ENCODE results near the gene DSCAM.
"Not testable (repeated sequence)": the region's sequence is repeated elsewhere in the genome, so short reads cannot be mapped to it uniquely, and the experiment has no call there.

DSCAM gene

DNA sequence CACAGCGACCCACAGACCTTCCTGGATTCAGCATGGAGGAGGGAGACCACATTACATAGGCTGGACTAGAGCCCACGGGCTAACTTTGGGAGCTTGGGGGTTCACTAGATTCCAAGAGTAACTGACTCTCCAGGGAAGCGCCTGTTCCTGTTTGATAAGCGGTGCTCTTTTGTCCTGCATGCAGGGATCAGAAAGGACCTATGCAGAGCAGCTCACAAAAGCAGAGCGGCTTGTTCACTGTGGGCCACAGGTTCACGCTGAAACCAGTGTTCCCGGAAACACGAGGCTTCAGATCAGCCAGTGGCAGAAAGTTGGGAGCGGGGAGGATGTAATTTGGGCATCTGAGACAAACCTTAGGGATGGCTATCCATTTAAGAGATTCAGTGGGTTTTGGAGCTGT, 575.8 kb downstream of the DSCAM start:
- TF ChIP-seq, protein P1, sequence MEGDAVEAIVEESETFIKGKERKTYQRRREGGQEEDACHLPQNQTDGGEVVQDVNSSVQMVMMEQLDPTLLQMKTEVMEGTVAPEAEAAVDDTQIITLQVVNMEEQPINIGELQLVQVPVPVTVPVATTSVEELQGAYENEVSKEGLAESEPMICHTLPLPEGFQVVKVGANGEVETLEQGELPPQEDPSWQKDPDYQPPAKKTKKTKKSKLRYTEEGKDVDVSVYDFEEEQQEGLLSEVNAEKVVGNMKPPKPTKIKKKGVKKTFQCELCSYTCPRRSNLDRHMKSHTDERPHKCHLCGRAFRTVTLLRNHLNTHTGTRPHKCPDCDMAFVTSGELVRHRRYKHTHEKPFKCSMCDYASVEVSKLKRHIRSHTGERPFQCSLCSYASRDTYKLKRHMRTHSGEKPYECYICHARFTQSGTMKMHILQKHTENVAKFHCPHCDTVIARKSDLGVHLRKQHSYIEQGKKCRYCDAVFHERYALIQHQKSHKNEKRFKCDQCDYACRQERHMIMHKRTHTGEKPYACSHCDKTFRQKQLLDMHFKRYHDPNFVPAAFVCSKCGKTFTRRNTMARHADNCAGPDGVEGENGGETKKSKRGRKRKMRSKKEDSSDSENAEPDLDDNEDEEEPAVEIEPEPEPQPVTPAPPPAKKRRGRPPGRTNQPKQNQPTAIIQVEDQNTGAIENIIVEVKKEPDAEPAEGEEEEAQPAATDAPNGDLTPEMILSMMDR (IDR thresholded peaks at IDR 0.05; ENCODE audit: low read depth, low read length): no peak
- no peak overlapping the region for H3K4me3 ChIP-seq (ENCODE audit: low read depth, low read length)

DNA sequence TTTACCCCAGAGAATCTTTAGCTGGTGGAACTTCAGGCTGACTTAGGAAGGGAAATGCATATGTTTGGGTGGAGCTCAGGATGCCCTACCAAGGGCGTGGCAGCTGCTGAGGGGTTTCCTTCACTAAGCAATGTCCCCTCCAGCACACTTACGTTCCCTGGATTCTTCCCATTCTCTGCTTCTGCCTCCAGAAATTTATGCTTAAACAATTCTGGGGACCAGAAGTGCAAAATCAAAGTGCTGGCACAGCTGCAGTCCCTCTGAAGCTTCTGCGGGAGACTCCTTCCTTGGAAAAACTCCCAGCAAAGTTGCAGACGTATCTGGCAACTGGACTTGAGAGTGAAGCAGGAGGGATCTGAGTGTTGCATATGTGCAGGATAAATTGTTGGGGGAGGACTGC, 576.9 kb downstream of the DSCAM start:
- TF ChIP-seq, protein P1 (IDR thresholded peaks at IDR 0.05; ENCODE audit: low read depth, low read length): no peak
- no peak overlapping the region for H3K4me3 ChIP-seq (ENCODE audit: low read depth, low read length)

DNA sequence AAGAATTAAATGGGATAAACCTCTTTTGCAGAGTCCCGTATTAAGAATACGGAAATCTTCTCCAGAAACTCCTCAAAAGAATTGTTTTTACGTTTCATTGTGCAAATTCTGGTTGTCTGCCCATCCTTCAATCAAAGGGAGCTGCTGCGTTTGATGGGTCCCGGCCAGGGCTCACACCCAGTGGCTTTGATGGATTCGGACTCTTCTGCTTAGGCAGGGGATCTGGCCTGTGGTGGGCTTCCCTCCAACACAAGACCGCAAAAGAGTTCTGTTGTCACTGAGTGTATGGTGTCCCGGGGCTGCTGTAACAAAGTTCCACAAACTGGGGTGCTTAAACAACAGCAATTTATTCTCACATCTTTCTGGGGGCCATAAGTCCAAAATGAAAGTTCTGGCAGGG, 577.7 kb downstream of the DSCAM start:
- TF ChIP-seq, protein P1 (IDR thresholded peaks at IDR 0.05; ENCODE audit: low read depth, low read length): no peak
- H3K4me3 ChIP-seq (ENCODE audit: low read depth, low read length): no peak overlapping the region

DNA sequence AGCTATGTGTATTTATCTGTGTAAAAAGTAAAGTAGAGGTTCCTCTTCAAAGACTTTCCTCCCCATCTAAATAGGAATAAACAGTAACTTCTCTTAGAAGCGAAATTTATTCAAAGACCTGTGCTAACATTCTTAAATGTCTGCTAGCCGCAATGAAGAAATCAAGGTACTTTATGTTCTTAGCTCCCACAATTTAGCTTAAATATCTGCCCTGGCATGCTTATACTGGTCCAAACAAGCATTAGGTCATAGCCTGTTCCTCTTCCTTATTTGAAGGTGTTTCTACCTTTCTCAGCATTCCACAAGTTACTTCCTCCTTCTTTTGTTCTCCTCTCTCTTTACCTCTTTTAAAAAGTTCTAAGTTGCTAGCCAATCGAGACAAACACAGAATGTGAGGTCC, 588.5 kb downstream of the DSCAM start:
- H3K4me3 ChIP-seq (ENCODE audit: low read depth, low read length): not testable (repeated sequence)

DNA sequence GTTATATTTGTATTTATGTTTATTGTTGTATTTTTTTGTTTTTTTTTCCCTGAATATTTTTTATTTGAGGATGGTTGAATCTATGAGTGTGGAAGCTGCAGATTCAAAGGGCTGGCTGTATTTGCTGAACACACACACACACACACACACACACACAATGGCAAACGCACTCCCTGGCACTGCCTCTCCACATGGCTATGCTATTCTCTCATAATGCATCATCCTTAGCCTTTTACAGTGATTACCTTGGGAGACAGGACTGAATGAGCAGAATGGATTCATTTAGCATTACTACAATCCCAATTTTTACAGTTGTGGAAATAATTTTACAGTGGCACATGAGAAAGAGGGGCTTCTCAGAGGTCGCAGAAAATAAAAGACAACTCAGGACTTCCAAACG, 589.6 kb downstream of the DSCAM start:
- TF ChIP-seq, protein P1 (IDR thresholded peaks at IDR 0.05; ENCODE audit: low read depth, low read length): no peak
- H3K4me3 ChIP-seq (ENCODE audit: low read depth, low read length): no peak overlapping the region

DNA sequence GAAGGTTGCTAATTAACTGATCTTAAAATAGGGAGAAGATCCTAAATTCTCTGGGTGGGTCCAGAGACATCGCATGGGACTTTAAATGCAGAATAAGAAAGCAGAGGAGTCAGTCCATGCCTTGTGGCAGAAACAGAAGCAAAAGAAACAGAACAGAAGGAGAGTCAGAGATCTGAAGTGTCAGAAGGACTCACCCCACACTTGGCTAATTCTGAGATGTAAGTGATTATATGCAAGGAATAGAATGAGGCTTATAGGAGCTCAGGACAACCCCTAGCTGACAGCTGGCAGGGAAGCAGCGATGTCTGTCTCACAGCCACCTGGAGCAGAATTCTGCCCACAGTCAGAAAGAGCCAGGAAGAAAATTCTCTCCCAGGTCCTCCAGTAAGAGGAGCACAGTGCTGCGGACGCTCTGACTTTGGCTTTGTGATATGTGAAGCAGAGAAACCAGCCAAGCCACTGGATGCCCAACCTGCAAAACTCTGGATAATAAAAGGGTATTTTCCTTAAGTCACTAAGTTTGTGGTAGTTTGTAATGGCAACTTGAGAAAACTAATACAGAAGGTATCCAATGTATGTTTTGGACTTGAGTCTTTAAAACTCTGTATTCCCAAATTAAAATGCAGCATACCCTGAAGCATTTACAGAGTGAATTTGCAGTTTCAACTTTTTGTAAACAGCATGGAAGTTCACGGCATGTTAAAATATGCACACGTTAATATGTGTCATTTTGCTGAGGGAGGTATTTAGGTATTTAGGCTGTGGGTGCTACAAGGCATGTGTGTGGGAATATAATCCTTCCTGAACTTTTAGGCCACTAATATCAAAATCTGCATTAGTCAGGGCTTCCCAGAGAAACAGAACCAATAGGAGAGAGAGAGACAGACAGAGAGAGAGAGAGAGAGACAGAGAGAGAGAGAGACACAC, 591.2 kb downstream of the DSCAM start:
- TF ChIP-seq, protein P1 (IDR thresholded peaks at IDR 0.05; ENCODE audit: low read depth, low read length): no peak
- H3K4me3 ChIP-seq (ENCODE audit: low read depth, low read length): no peak overlapping the region

DNA sequence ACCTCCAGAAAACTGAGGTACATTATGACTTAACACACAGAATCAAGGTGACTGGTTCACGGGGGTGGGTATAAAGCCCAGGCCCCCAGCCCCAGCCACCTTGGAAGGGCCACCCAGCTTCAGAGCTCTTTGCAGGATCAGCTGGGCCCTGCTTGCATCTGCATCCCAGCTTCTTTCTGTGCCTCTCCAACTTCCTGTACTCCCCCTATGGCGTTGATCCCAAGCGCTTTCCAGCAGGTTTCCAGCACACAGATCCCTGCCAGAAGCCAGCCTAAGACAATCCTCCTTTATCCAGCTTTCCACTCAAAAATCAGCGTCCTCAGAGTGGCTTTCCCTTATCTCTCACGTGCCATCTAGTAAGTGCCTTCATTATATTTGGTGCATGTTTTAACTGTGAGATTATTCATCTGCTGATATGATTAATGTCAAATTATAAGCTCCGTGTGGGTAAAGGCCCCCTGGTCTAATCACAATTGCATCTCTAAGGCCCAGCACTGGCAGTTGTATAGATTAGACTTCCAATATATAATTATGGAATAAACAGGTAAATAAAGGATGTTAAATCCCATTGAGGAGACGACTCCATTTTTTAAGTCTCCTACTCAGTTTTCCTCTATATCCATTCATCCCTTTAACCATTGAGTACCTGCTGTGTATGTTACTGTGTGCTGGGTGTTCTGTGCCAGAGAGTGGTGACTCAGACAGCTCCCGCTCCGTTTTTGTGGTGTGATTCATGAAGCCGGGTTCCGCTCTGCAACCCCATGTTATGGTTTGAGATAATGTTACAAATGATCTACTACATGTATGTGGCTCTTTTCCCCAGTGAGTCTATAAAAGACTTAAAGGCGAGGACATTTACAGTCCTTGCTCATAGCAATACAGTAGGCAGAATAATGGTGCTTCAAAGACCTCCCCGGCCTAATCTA, 592.2 kb downstream of the DSCAM start:
- TF ChIP-seq, protein P1 (IDR thresholded peaks at IDR 0.05; ENCODE audit: low read depth, low read length): no peak

More for the DNA sequence above, 592.2 kb downstream of the DSCAM start:
- no peak overlapping the region for H3K4me3 ChIP-seq (ENCODE audit: low read depth, low read length)

All from WI38 (cell line).